ENCODE data around the gene PPIG. TPM values are rescaled to one million over a fixed set of nuclear protein-coding genes. Genes with fewer than 3 reads are reported as not detected.
A peak's percentile ranks its signal among the peaks of the same experiment; 100 is the strongest.

PPIG gene
- total and polyA plus RNA-seq, 9 of the 15 experiments (the other 6 are each of a cell fraction or from before 2014, with no cell fraction given), result 52.5 to 166 (median 124) TPM

DNA sequence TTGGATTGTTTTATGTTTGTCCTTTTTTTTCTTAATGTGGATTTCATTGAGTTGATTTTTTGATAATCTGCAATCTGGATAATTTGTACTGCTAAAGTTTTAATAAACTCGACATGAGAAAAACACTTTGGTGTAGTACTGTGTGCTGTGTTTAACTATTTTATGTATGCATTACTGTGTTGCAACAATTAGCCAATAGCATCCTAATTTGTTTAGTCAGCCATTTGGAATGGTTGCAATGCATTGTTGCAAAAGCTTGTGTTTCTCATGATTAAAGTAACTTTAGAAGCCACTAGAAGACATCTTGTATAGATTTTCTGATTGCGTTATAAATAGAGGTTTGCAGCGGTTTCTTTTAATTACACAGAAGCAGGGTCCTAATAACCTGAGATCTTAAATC lies 53.5 kb downstream of the PPIG start:
- H3K27me3 ChIP-seq (ENCODE audit: control insufficient read depth in 2 of 2, insufficient read depth in 2 of 2, low read length in 2 of 2), result no peaks in the 10 kb centered on the region
- no peaks in the 10 kb centered on the region for H3K4me1 ChIP-seq (replicated peaks in 1 of 2; ENCODE audit: control insufficient read depth in 2 of 2, insufficient read depth in 2 of 2, low read length in 2 of 2)
- no peak overlapping the region for H3K27ac ChIP-seq (ENCODE audit: extremely low read depth, low read depth, low read length)
- H3K4me3 ChIP-seq, result no peak overlapping the region
- no peaks in the 10 kb centered on the region for H3K9me3 ChIP-seq (replicated peaks; ENCODE audit: control insufficient read depth, insufficient read depth, low read depth, low read length)
- POLR2A ChIA-PET, result interaction anchor here (1.0 to 1.3 kb wide), 2 partner anchors 15 to 70 kb away, joined by 3 read pairs; no protein-coding TSS in a partner anchor
- H3K9ac ChIP-seq (ENCODE audit: insufficient read depth in 1 of 2, low read depth in 2 of 2, low read length in 2 of 2), result no peak overlapping the region
- FAIRE-seq (peak; percentile 23), ATAC-seq (no peak), DNase-seq (ENCODE audit: extremely low read depth in 1 of 4, low spot score in 3 of 4) (no peak)
- CTCF ChIA-PET (ENCODE audit: low intra/inter-chr PET ratio), result no interaction called here
- BruUV-seq (replicated peaks), result no TSS peak
- H2AFZ ChIP-seq (ENCODE audit: low read depth, low read length), result no peak overlapping the region
- no peaks in the 10 kb centered on the region for H3K9me1 ChIP-seq (ENCODE audit: control insufficient read depth, insufficient read depth, low read length)
- in situ Hi-C loops (cut with MboI), result no loop called here
- TF ChIP-seq POLR2AphosphoS5 (IDR thresholded peaks at IDR 0.05; ENCODE audit: control insufficient read depth, insufficient read depth, low read depth, low read length), result peak; percentile 25; the same call in 1 of the 2 replicates
- peak; percentile 56; the same call in 1 of the 2 replicates for TF ChIP-seq C11orf30 (IDR thresholded peaks at IDR 0.05; ENCODE audit: low read depth)
- no peak for TF ChIP-seq NONO (IDR thresholded peaks at IDR 0.05; ENCODE audit: low read depth in 2 of 2, low read length in 1 of 2)
- TF ChIP-seq KAT7 (CRISPR knock-in tag; IDR thresholded peaks at IDR 0.05; ENCODE audit: borderline replicate concordance), result no peak
- TF ChIP-seq NFE2L1 (tag; IDR thresholded peaks at IDR 0.05; ENCODE audit: borderline replicate concordance, low read depth), result no peak
- peak; percentile 31; the same call in 1 of the 2 replicates for TF ChIP-seq MAFG (tag; conservative IDR thresholded peaks at IDR 0.05)
- peak; percentile 77 for TF ChIP-seq ZNF316 (IDR thresholded peaks at IDR 0.05)
- peak; percentile 52; the same call in 1 of the 2 replicates for TF ChIP-seq CEBPB (tag; IDR thresholded peaks at IDR 0.05)
- TF ChIP-seq CEBPG (CRISPR knock-in tag; IDR thresholded peaks at IDR 0.05), result no peak
- TF ChIP-seq CEBPG (tag; conservative IDR thresholded peaks at IDR 0.05 in 1 of 2, IDR thresholded peaks at IDR 0.05 in 1 of 2), result peak in 1 of 2 experiments; percentile 63; a peak in 2 of 4 replicates
- TF ChIP-seq ARHGAP35 (IDR thresholded peaks at IDR 0.05; ENCODE audit: partially characterized antibody), result no peak
- peak; percentile 36 for TF ChIP-seq RBM22 (IDR thresholded peaks at IDR 0.05; ENCODE audit: low read depth, low read length, poor library complexity, severe bottlenecking)
- no peak for TF ChIP-seq ZBTB17 (CRISPR knock-in tag; IDR thresholded peaks at IDR 0.05)
- TF ChIP-seq, protein P1, sequence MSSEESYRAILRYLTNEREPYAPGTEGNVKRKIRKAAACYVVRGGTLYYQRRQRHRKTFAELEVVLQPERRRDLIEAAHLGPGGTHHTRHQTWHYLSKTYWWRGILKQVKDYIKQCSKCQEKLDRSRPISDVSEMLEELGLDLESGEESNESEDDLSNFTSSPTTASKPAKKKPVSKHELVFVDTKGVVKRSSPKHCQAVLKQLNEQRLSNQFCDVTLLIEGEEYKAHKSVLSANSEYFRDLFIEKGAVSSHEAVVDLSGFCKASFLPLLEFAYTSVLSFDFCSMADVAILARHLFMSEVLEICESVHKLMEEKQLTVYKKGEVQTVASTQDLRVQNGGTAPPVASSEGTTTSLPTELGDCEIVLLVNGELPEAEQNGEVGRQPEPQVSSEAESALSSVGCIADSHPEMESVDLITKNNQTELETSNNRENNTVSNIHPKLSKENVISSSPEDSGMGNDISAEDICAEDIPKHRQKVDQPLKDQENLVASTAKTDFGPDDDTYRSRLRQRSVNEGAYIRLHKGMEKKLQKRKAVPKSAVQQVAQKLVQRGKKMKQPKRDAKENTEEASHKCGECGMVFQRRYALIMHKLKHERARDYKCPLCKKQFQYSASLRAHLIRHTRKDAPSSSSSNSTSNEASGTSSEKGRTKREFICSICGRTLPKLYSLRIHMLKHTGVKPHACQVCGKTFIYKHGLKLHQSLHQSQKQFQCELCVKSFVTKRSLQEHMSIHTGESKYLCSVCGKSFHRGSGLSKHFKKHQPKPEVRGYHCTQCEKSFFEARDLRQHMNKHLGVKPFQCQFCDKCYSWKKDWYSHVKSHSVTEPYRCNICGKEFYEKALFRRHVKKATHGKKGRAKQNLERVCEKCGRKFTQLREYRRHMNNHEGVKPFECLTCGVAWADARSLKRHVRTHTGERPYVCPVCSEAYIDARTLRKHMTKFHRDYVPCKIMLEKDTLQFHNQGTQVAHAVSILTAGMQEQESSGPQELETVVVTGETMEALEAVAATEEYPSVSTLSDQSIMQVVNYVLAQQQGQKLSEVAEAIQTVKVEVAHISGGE (CRISPR knock-in tag; IDR thresholded peaks at IDR 0.05), result no peak
- H4K20me1 ChIP-seq (replicated peaks; ENCODE audit: control insufficient read depth, insufficient read depth, low read length), result no peaks in the 10 kb centered on the region
- H3K4me2 ChIP-seq (ENCODE audit: insufficient read depth, low read length), result no peak overlapping the region
- 90% methylated on average over 3 of the region's 3 CpGs for WGBS (ENCODE audit: insufficient coverage, low coverage, missing lambda C conversion rate)
- H3K79me2 ChIP-seq (ENCODE audit: control insufficient read depth, insufficient read depth, low read length), result no peaks in the 10 kb centered on the region
- intact Hi-C loops (cut with micrococcal nuclease), result loop anchor here (5.0 kb wide), 1 partner anchor 55 kb away; the partner anchor contains the start of genes CFAP210 and PHOSPHO2
- peaks cover 74% of the 10 kb centered on the region for H3K36me3 ChIP-seq (ENCODE audit: control insufficient read depth, insufficient read depth, low read length)
